ENCODE data around the gene LRRC40.

LRRC40 gene

GRCh38 chr1:70109241-70109640 is 96.1 kb downstream of the LRRC40 start:
- no peak for DNase-seq

- no peak for DNase-seq
Measured at GRCh38 chr1:70103770-70104169, 101.6 kb downstream of the LRRC40 start.

- DNase-seq = no peak
Measured at GRCh38 chr1:70101774-70102173, 103.6 kb downstream of the LRRC40 start.

GRCh38 chr1:70101231-70101630 is 104.1 kb downstream of the LRRC40 start:
- DNase-seq = no peak
